Measurements from ENCODE around the gene SNX22. TPM values are rescaled to one million over a fixed set of nuclear protein-coding genes. Genes with fewer than 3 reads are reported as not detected.
A peak's percentile ranks its signal among the peaks of the same experiment; 100 is the strongest.

The SNX22 gene
- total RNA-seq, 3 donors from 2014 or later, result 0.48 to 1.5 (median 0.98) TPM

- Histone ChIP-seq H3K27me3 (no peaks in the 10 kb centered on the region), H3K36me3 (no peaks in the 10 kb centered on the region), H3K4me3 (no peak overlapping the region), H3K9me3 (no peaks in the 10 kb centered on the region), H3K27ac (peak overlapping the region; percentile 76 to 90), H3K4me1 (peaks cover 10 to 27% of the 10 kb centered on the region in 2 donors)
- intact Hi-C loops (cut with DNase I; ENCODE audit: low total_unique reads), result no loop called here
- no peak for DNase-seq (ENCODE audit: low spot score in 2 of 2)
- TF ChIP-seq POLR2A (IDR thresholded peaks at IDR 0.05) (no peak), POLR2AphosphoS5 (IDR thresholded peaks at IDR 0.05) (no peak), CTCF (IDR thresholded peaks at IDR 0.05) (no peak)
Observed at GRCh38 chr15:64164436-64164835, 12.9 kb downstream of the SNX22 start.

- Histone ChIP-seq H3K36me3 (no peaks in the 10 kb centered on the region), H3K4me1 (peaks cover 10 to 16% of the 10 kb centered on the region in 2 donors), H3K27me3 (no peaks in the 10 kb centered on the region), H3K4me3 (no peak overlapping the region), H3K27ac (no peak overlapping the region), H3K9me3 (no peaks in the 10 kb centered on the region)
- no peak for TF ChIP-seq POLR2AphosphoS5 (IDR thresholded peaks at IDR 0.05)
- no peak for TF ChIP-seq CTCF (IDR thresholded peaks at IDR 0.05)
- no peak for DNase-seq (ENCODE audit: low spot score in 2 of 2)
- intact Hi-C loops (cut with DNase I; ENCODE audit: low total_unique reads), result no loop called here
Observed at GRCh38 chr15:64166102-64166890, 14.8 kb downstream of the SNX22 start.

GRCh38 chr15:64180235-64180824 is 28.8 kb downstream of the SNX22 start:
- H3K4me3 ChIP-seq, result no peak overlapping the region
- H3K27me3 ChIP-seq, result no peaks in the 10 kb centered on the region
- H3K9me3 ChIP-seq, result no peaks in the 10 kb centered on the region
- TF ChIP-seq POLR2AphosphoS5 (IDR thresholded peaks at IDR 0.05) (no peak), CTCF (IDR thresholded peaks at IDR 0.05) (no peak), POLR2A (IDR thresholded peaks at IDR 0.05) (no peak)
- no peak for DNase-seq (ENCODE audit: low spot score in 2 of 2)
- no peaks in the 10 kb centered on the region for H3K36me3 ChIP-seq
- no peaks in the 10 kb centered on the region for H3K4me1 ChIP-seq
- intact Hi-C loops (cut with DNase I; ENCODE audit: low total_unique reads), result no loop called here
- no peak overlapping the region for H3K27ac ChIP-seq

GRCh38 chr15:64182859-64183370 is 31.4 kb downstream of the SNX22 start:
- no peaks in the 10 kb centered on the region for H3K4me1 ChIP-seq
- no peaks in the 10 kb centered on the region for H3K9me3 ChIP-seq
- no peaks in the 10 kb centered on the region for H3K27me3 ChIP-seq
- TF ChIP-seq POLR2AphosphoS5 (IDR thresholded peaks at IDR 0.05) (no peak), POLR2A (IDR thresholded peaks at IDR 0.05) (no peak), CTCF (IDR thresholded peaks at IDR 0.05) (no peak)
- H3K4me3 ChIP-seq, result no peak overlapping the region
- no peak overlapping the region for H3K27ac ChIP-seq
- intact Hi-C loops (cut with DNase I; ENCODE audit: low total_unique reads), result no loop called here
- H3K36me3 ChIP-seq, result no peaks in the 10 kb centered on the region
- no peak for DNase-seq (ENCODE audit: low spot score in 2 of 2)

Measured in breast epithelium (tissue), 4 donors.